HCT116 (cell line): Measurements from ENCODE around the gene COL9A2. TPM values are rescaled to one million over a fixed set of nuclear protein-coding genes. Genes with fewer than 3 reads are reported as not detected.

Experiments used
- ATAC-seq: fragments of 200-7000 bp; cut with Tn5 transposase; 2 replicates; pipeline ENCODE4 v1.9.1; 2020; ENCODE audit warnings: mild to moderate bottlenecking, moderate library complexity
- BruUV-seq: library from RNA; stranded (reverse); fragments of 400-500 nt; replicated peaks from 2 replicates; lab custom pipeline; 2021; lab: Mats Ljungman, UMichigan
- CTCF ChIA-PET: fragments of 300-600 bp; sonication (Branson Sonifier 250); formaldehyde crosslinking; loops from one replicate; lab custom pipeline; 2021; ENCODE audit warnings: antibody characterized with exemption; lab: Charles Lee
- POLR2A ChIA-PET: fragments of 300-600, 350-600 bp; sonication (Branson Sonifier 250); formaldehyde crosslinking; loops from one replicate; lab custom pipeline; 2021; ENCODE audit warnings: antibody characterized with exemption; lab: Charles Lee
- RAD21 ChIA-PET, 2 experiments: fragments of 300-600 bp; sonication (Branson Sonifier 250); formaldehyde crosslinking; loops; one replicate each; lab custom pipeline; 2023; ENCODE audit warnings: low total read pairs in 2 of 2; ENCODE audit not compliant: uncharacterized antibody in 2 of 2, unreplicated experiment in 2 of 2, low non-redundant PET in 1 of 2; lab: Charles Lee
- DNase-seq: peaks from one replicate; pipeline ENCODE4 v3.0.0-alpha.2; 2010; ENCODE audit warnings: low read depth, low spot score
- H2AFZ ChIP-seq: fragments of 200-600 bp; shearing (Covaris generic), sonication (generic); 2 replicates; pipeline ENCODE4 v1.6.1; 2017; ENCODE audit warnings: low read depth, mixed run types, mixed read lengths, antibody characterized with exemption, low read length; ENCODE audit not compliant: poor library complexity, severe bottlenecking
- H3K27ac ChIP-seq: 2 replicates; pipeline ENCODE4 v1.5.1; 2012; ENCODE audit warnings: low read depth, low read length
- H3K27me3 ChIP-seq: fragments of 200-600 bp; sonication (generic); 2 replicates; pipeline ENCODE4 v1.6.1; 2016; ENCODE audit warnings: mixed run types, low read length, mixed read lengths; ENCODE audit not compliant: insufficient read depth
- H3K36me3 ChIP-seq, 2 experiments: fragments of 200-500 bp in 1 of 2; fragments of 200-600 bp in 1 of 2; sonication (Bioruptor generic) in 1 of 2; sonication (generic) in 1 of 2; 2 replicates each; pipeline versions ENCODE4 v1.5.1 to v1.6.1; 2014 to 2016; ENCODE audit warnings: low read length in 2 of 2, inconsistent platforms in 1 of 2, mixed read lengths in 1 of 2, mixed run types in 1 of 2; ENCODE audit not compliant: insufficient read depth in 2 of 2, control insufficient read depth in 1 of 2
- H3K4me1 ChIP-seq, 2 experiments: fragments of 200-600 bp in 1 of 2; sonication (generic) in 1 of 2; 2 replicates each; pipeline versions ENCODE4 v1.5.1 to v1.6.1; 2012 to 2017; ENCODE audit warnings: low read length in 2 of 2, inconsistent platforms in 1 of 2, mild to moderate bottlenecking in 1 of 2, mixed read lengths in 1 of 2, mixed run types in 1 of 2, moderate library complexity in 1 of 2; ENCODE audit not compliant: insufficient read depth in 2 of 2, control insufficient read depth in 1 of 2
- H3K4me2 ChIP-seq: fragments of 200-600 bp; sonication (generic); 2 replicates; pipeline ENCODE4 v1.6.1; 2017; ENCODE audit warnings: mixed run types, low read length, mixed read lengths
- H3K4me3 ChIP-seq, 2 experiments: fragments of 200-600 bp in 1 of 2; sonication (generic) in 1 of 2; replicated peaks in 1 of 2; 2 replicates each; pipeline ENCODE4 v1.5.1; 2011 to 2016; ENCODE audit warnings: low read length in 2 of 2, control low read depth in 1 of 2, low read depth in 1 of 2, mild to moderate bottlenecking in 1 of 2, mixed read lengths in 1 of 2, mixed run types in 1 of 2
- H3K79me2 ChIP-seq: fragments of 200-600 bp; sonication (generic); 2 replicates; pipeline ENCODE4 v1.6.1; 2017; ENCODE audit warnings: mild to moderate bottlenecking, mixed run types, low read length, moderate library complexity, mixed read lengths; ENCODE audit not compliant: insufficient read depth
- H3K9ac ChIP-seq: fragments of 200-600 bp; sonication (generic); 2 replicates; pipeline ENCODE4 v1.6.1; 2016; ENCODE audit warnings: low read length, mixed read lengths
- H3K9me2 ChIP-seq: fragments of 200-600 bp; sonication (generic), shearing (Covaris generic); 2 replicates; pipeline ENCODE4 v1.6.1; 2017; ENCODE audit warnings: mixed run types, mild to moderate bottlenecking, moderate library complexity; ENCODE audit not compliant: insufficient read depth
- H3K9me3 ChIP-seq, 2 experiments: fragments of 200-500 bp in 1 of 2; fragments of 200-600 bp in 1 of 2; sonication (Bioruptor generic) in 1 of 2; sonication (generic) in 1 of 2; 2 replicates each; pipeline ENCODE4 v1.6.1; 2014 to 2017; ENCODE audit warnings: low read length in 2 of 2, mixed read lengths in 2 of 2, inconsistent platforms in 1 of 2, low read depth in 1 of 2, mild to moderate bottlenecking in 1 of 2, mixed run types in 1 of 2, moderate library complexity in 1 of 2; ENCODE audit not compliant: control insufficient read depth in 1 of 2, insufficient read depth in 1 of 2
- H4K20me1 ChIP-seq: fragments of 200-600 bp; sonication (generic), shearing (Covaris generic); 2 replicates; pipeline ENCODE4 v1.6.1; 2017; ENCODE audit warnings: mixed run types, mild to moderate bottlenecking, moderate library complexity; ENCODE audit not compliant: insufficient read depth
- CBX3 ChIP-seq: IDR thresholded peaks from 2 replicates; pipeline ENCODE4 v1.6.1; 2012; ENCODE audit warnings: low read depth
- CEBPB ChIP-seq: IDR thresholded peaks from 2 replicates; pipeline ENCODE4 v1.6.1; 2012; ENCODE audit warnings: low read depth
- FOSL1 ChIP-seq: IDR thresholded peaks from 2 replicates; pipeline ENCODE4 v1.6.1; 2012; ENCODE audit warnings: low read depth
- POLR2A ChIP-seq: IDR thresholded peaks from 2 replicates; pipeline ENCODE4 v1.7.0; 2011; ENCODE audit warnings: borderline replicate concordance; ENCODE audit not compliant: insufficient read depth, insufficient read length; ENCODE audit errors: extremely low read depth
- SP1 ChIP-seq: IDR thresholded peaks from 2 replicates; pipeline ENCODE4 v1.6.1; 2012; ENCODE audit warnings: low read depth
- SRF ChIP-seq: IDR thresholded peaks from 2 replicates; pipeline ENCODE4 v1.6.1; 2012; ENCODE audit warnings: low read depth
- YY1 ChIP-seq: IDR thresholded peaks from 2 replicates; pipeline ENCODE4 v1.6.1; 2011; ENCODE audit warnings: low read length, low read depth, moderate library complexity, mild to moderate bottlenecking; ENCODE audit not compliant: insufficient replicate concordance; ENCODE audit errors: extremely low read depth
- ZFX ChIP-seq: fragments of 450-650 bp; IDR thresholded peaks from 2 replicates; pipeline ENCODE4 v1.6.1; 2017
- intact Hi-C: fragments of 100-400 bp; cut with micrococcal nuclease; formaldehyde crosslinking; loops from 2 replicates; pipeline ENCODE4 v1.10.0; 2022
- total RNA-seq: library from RNA; stranded (reverse); gene quantifications from one replicate; pipeline ENCODE4 v1.2.1, GENCODE V29; 2021; ENCODE audit not compliant: unreplicated experiment
- TF ChIP-seq, protein P1 (sequence below): IDR thresholded peaks from 2 replicates; pipeline ENCODE4 v1.6.1; 2012; ENCODE audit warnings: low read depth

Gene COL9A2
- total RNA-seq, 1 experiment from 2014 or later: 2.4 TPM

- Histone ChIP-seq H3K4me1 (no peaks in the 10 kb centered on the region), H3K9me2 (no peaks in the 10 kb centered on the region), H3K79me2 (peaks cover 32% of the 10 kb centered on the region), H3K27ac (no peak overlapping the region), H3K27me3 (no peaks in the 10 kb centered on the region), H3K9me3 (no peaks in the 10 kb centered on the region), H3K4me2 (no peak overlapping the region), H2AFZ (no peak overlapping the region), H3K36me3 (peaks cover 23 to 29% of the 10 kb centered on the region in 2 experiments), H3K4me3 (no peak overlapping the region), H3K9ac (no peak overlapping the region), H4K20me1 (0 out of 2 replicates have a peak, but pooled peaks cover 7% of the 10 kb centered on the region)
- RAD21 ChIA-PET: no interaction called here
- TF ChIP-seq SP1 (no peak), FOSL1 (no peak), CEBPB (no peak), POLR2A (no peak), YY1 (no peak), CBX3 (no peak), SRF (no peak), ZFX (no peak)
- TF ChIP-seq, protein P1, sequence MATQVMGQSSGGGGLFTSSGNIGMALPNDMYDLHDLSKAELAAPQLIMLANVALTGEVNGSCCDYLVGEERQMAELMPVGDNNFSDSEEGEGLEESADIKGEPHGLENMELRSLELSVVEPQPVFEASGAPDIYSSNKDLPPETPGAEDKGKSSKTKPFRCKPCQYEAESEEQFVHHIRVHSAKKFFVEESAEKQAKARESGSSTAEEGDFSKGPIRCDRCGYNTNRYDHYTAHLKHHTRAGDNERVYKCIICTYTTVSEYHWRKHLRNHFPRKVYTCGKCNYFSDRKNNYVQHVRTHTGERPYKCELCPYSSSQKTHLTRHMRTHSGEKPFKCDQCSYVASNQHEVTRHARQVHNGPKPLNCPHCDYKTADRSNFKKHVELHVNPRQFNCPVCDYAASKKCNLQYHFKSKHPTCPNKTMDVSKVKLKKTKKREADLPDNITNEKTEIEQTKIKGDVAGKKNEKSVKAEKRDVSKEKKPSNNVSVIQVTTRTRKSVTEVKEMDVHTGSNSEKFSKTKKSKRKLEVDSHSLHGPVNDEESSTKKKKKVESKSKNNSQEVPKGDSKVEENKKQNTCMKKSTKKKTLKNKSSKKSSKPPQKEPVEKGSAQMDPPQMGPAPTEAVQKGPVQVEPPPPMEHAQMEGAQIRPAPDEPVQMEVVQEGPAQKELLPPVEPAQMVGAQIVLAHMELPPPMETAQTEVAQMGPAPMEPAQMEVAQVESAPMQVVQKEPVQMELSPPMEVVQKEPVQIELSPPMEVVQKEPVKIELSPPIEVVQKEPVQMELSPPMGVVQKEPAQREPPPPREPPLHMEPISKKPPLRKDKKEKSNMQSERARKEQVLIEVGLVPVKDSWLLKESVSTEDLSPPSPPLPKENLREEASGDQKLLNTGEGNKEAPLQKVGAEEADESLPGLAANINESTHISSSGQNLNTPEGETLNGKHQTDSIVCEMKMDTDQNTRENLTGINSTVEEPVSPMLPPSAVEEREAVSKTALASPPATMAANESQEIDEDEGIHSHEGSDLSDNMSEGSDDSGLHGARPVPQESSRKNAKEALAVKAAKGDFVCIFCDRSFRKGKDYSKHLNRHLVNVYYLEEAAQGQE: no peak
- ATAC-seq: no peak
- CTCF ChIA-PET: no interaction called here
- DNase-seq: no peak
- no TSS peak for BruUV-seq
- POLR2A ChIA-PET: no interaction called here
- intact Hi-C loops: no loop called here
These were observed 41.0 kb downstream of the COL9A2 start for GRCh38 chr1:40276122-40276521.
